SK-N-SH (cell line): Measurements from ENCODE around the gene FCGBP. TPM values are rescaled to one million over a fixed set of nuclear protein-coding genes. Genes with fewer than 3 reads are reported as not detected.

Experiments used
- CTCF ChIA-PET: fragments of 300-600, 350-600 bp; formaldehyde crosslinking; extraction: SDS; loops from one replicate; lab custom pipeline; 2021; lab: Yijun Ruan, JAX
- POLR2A ChIA-PET: fragments of 350-600 bp; sonication (Branson Sonifier 250); formaldehyde crosslinking; extraction: SDS; loops from one replicate; lab custom pipeline; 2020; ENCODE audit warnings: antibody characterized with exemption, inconsistent platforms; lab: Yijun Ruan, JAX
- DNase-seq: peaks from one replicate; pipeline ENCODE4 v3.0.0; 2012
- H2AFZ ChIP-seq: fragments of 200-600 bp; sonication (generic); 2 replicates; pipeline ENCODE4 v1.8.1; 2016; ENCODE audit warnings: antibody characterized with exemption, mild to moderate bottlenecking, low read depth
- H3F3A ChIP-seq: fragments of 200-600 bp; sonication (generic); replicated peaks from 2 replicates; pipeline ENCODE3; 2016; ENCODE audit warnings: antibody characterized with exemption, mild to moderate bottlenecking; ENCODE audit not compliant: insufficient read depth
- H3K27ac ChIP-seq, 2 experiments: fragments of 200-500 bp in 1 of 2; fragments of 200-600 bp in 1 of 2; sonication (Bioruptor generic) in 1 of 2; sonication (generic), shearing (Covaris generic) in 1 of 2; 2 replicates each; pipeline versions ENCODE4 v1.5.1 to v1.6.1; 2014 to 2016; ENCODE audit warnings: low read depth in 2 of 2, inconsistent platforms in 1 of 2, low read length in 1 of 2, mild to moderate bottlenecking in 1 of 2, mixed read lengths in 1 of 2
- H3K27me3 ChIP-seq: fragments of 200-600 bp; sonication (generic), shearing (Covaris generic); 2 replicates; pipeline ENCODE4 v1.6.1; 2016; ENCODE audit warnings: mixed run types; ENCODE audit not compliant: insufficient read depth
- H3K36me3 ChIP-seq, 2 experiments: fragments of 200-500 bp in 1 of 2; fragments of 200-600 bp in 1 of 2; sonication (Bioruptor generic) in 1 of 2; sonication (generic) in 1 of 2; replicated peaks in 1 of 2; 2 replicates each; pipeline versions ENCODE3 to v1.5.1; 2014 to 2016; ENCODE audit warnings: low read length in 1 of 2, mild to moderate bottlenecking in 1 of 2; ENCODE audit not compliant: insufficient read depth in 2 of 2, control insufficient read depth in 1 of 2
- H3K4me1 ChIP-seq, 2 experiments: fragments of 200-500 bp in 1 of 2; fragments of 200-600 bp in 1 of 2; sonication (Bioruptor generic) in 1 of 2; sonication (generic), shearing (Covaris generic) in 1 of 2; 2 replicates each; pipeline versions ENCODE4 v1.5.1 to v1.6.1; 2014 to 2016; ENCODE audit warnings: low read depth in 1 of 2, low read length in 1 of 2, mixed run types in 1 of 2; ENCODE audit not compliant: insufficient read depth in 2 of 2, control insufficient read depth in 1 of 2
- H3K4me2 ChIP-seq: fragments of 200-600 bp; sonication (generic), shearing (Covaris generic); 2 replicates; pipeline ENCODE4 v1.6.1; 2017; ENCODE audit warnings: mixed run types
- H3K4me3 ChIP-seq, 2 experiments: fragments of 200-500 bp in 1 of 2; fragments of 200-600 bp in 1 of 2; sonication (Bioruptor generic) in 1 of 2; sonication (generic), shearing (Covaris generic) in 1 of 2; 2 replicates each; pipeline versions ENCODE4 v1.5.1 to v1.8.1; 2014 to 2016; ENCODE audit warnings: low read depth in 2 of 2, inconsistent platforms in 1 of 2, low read length in 1 of 2, mild to moderate bottlenecking in 1 of 2, mixed read lengths in 1 of 2, moderate library complexity in 1 of 2
- H3K79me2 ChIP-seq: fragments of 200-600 bp; sonication (generic); 2 replicates; pipeline ENCODE4 v1.8.1; 2017; ENCODE audit warnings: mild to moderate bottlenecking; ENCODE audit not compliant: insufficient read depth
- H3K9ac ChIP-seq: fragments of 200-600 bp; sonication (generic); 2 replicates; pipeline ENCODE4 v1.6.1; 2017; ENCODE audit warnings: mixed run types
- H3K9me2 ChIP-seq: fragments of 200-600 bp; sonication (generic); 2 replicates; pipeline ENCODE4 v1.6.1; 2017; ENCODE audit warnings: mixed run types
- H3K9me3 ChIP-seq: fragments of 200-600 bp; sonication (generic); 2 replicates; pipeline ENCODE4 v1.6.1; 2017; ENCODE audit warnings: mixed run types, mild to moderate bottlenecking, moderate library complexity
- H4K20me1 ChIP-seq: fragments of 200-600 bp; sonication (generic); 2 replicates; pipeline ENCODE4 v1.6.1; 2017; ENCODE audit warnings: mild to moderate bottlenecking, mixed run types; ENCODE audit not compliant: insufficient read depth
- EP300 ChIP-seq, 2 experiments: IDR thresholded peaks; 2 replicates each; pipeline versions ENCODE4 v1.4.0 to v1.6.1; 2012; ENCODE audit warnings: borderline replicate concordance in 1 of 2, low read depth in 1 of 2, low read length in 1 of 2
- EZH2phosphoT487 ChIP-seq: fragments of 200-600 bp; sonication (generic); IDR thresholded peaks from 2 replicates; pipeline ENCODE4 v1.6.1; 2017; ENCODE audit warnings: low read depth, mixed run types, mild to moderate bottlenecking, antibody characterized with exemption, moderate library complexity, borderline replicate concordance
- FOXJ3 ChIP-seq: sonication (generic); formaldehyde crosslinking; IDR thresholded peaks from 2 replicates; pipeline ENCODE4 v1.5.1; 2020; ENCODE audit warnings: mild to moderate bottlenecking, missing genetic modification reagents
- GATA2 ChIP-seq: sonication (generic); formaldehyde crosslinking; IDR thresholded peaks from 2 replicates; pipeline ENCODE4 v1.5.0; 2020; ENCODE audit warnings: mild to moderate bottlenecking, missing genetic modification reagents
- JUND ChIP-seq: IDR thresholded peaks from 2 replicates; pipeline ENCODE4 v1.4.0; 2012
- MAX ChIP-seq: IDR thresholded peaks from 2 replicates; pipeline ENCODE4 v1.4.0; 2012; ENCODE audit warnings: low read depth
- MEF2A ChIP-seq: IDR thresholded peaks from 2 replicates; pipeline ENCODE4 v1.4.0; 2012; ENCODE audit warnings: low read depth, borderline replicate concordance
- NFIC ChIP-seq: IDR thresholded peaks from 2 replicates; pipeline ENCODE4 v1.4.0; 2012; ENCODE audit warnings: borderline replicate concordance
- NRF1 ChIP-seq: IDR thresholded peaks from 2 replicates; pipeline ENCODE4 v1.6.1; 2012; ENCODE audit warnings: low read depth, mild to moderate bottlenecking, low read length
- RCOR1 ChIP-seq: fragments of 150-350 bp; IDR thresholded peaks from 2 replicates; pipeline ENCODE4 v1.6.1; 2017; ENCODE audit warnings: antibody characterized with exemption, low read length
- REST ChIP-seq: IDR thresholded peaks from 2 replicates; pipeline ENCODE4 v1.6.1; 2012; ENCODE audit warnings: mild to moderate bottlenecking, low read depth, low read length, moderate library complexity
- RFX5 ChIP-seq: IDR thresholded peaks from 2 replicates; pipeline ENCODE4 v1.6.1; 2012; ENCODE audit warnings: mild to moderate bottlenecking, improper control_type of control experiment, low read length
- RXRA ChIP-seq: IDR thresholded peaks from 2 replicates; pipeline ENCODE4 v1.4.0; 2012; ENCODE audit warnings: low read depth, mild to moderate bottlenecking, borderline replicate concordance
- SIN3A ChIP-seq: IDR thresholded peaks from 2 replicates; pipeline ENCODE4 v1.6.1; 2012; ENCODE audit warnings: low read depth, mild to moderate bottlenecking, low read length, moderate library complexity, borderline replicate concordance
- SMC3 ChIP-seq: IDR thresholded peaks from 2 replicates; pipeline ENCODE4 v1.6.1; 2012; ENCODE audit warnings: low read depth, low read length, improper control_type of control experiment
- TAF1 ChIP-seq: IDR thresholded peaks from 2 replicates; pipeline ENCODE4 v1.6.1; 2012; ENCODE audit warnings: low read depth, mild to moderate bottlenecking, low read length, moderate library complexity, borderline replicate concordance
- TEAD4 ChIP-seq: IDR thresholded peaks from 2 replicates; pipeline ENCODE4 v1.4.0; 2012; ENCODE audit warnings: mild to moderate bottlenecking, borderline replicate concordance; ENCODE audit not compliant: insufficient read depth
- whole genome bisulfite sequencing: methylation state at CpG from one replicate; pipeline ENCODE4 v1.1.6; 2017; ENCODE audit warnings: low lambda C conversion rate; 5-methylcytosine and 5-hydroxymethylcytosine counted together
- polyA plus RNA-seq, 3 experiments: library from polyadenylated mRNA; depleted of rRNA; stranded (reverse); fragments of >200 nt; gene quantifications; 2 replicates each; pipeline ENCODE4 v1.2.3, GENCODE V29; 2012
- TF ChIP-seq, protein P1 (sequence below): fragments of 150-350 bp; IDR thresholded peaks from 2 replicates; pipeline ENCODE4 v1.6.1; 2017; ENCODE audit warnings: antibody characterized with exemption, low read length, low read depth, borderline replicate concordance
- TF ChIP-seq, protein P2 (sequence below): IDR thresholded peaks from 2 replicates; pipeline ENCODE4; 2012
- TF ChIP-seq, protein P3 (sequence below): IDR thresholded peaks from 2 replicates; pipeline ENCODE4 v1.4.0; 2012; ENCODE audit warnings: low read depth, borderline replicate concordance
- TF ChIP-seq, protein P4 (sequence below): IDR thresholded peaks from 2 replicates; pipeline ENCODE4 v1.4.0; 2012; ENCODE audit warnings: low read depth, borderline replicate concordance

FCGBP gene
- polyA plus RNA-seq, 1 of the 3 experiments (the other 2 are of a cell fraction), result 0.07 TPM

DNA sequence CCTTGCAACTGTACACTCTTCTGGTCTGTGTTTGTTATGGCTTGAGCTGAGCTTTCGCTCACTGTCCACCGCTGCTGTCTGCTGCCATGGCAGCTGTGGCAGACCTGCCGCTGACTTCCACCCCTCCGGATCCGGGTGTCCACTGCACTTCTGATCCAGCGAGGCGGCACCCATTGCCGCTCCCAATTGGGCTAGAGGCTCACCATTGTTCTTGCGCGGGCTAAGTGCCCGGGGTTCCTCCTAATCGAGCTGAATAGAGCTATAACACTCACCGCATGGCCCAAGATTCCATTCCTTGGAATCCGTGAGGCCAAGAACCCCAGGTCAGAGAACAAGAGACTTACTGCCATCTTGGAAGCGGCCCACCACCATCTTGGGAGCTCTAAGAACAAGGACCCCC lies 34.4 kb upstream of the FCGBP start (continued):
- TF ChIP-seq, protein P1, sequence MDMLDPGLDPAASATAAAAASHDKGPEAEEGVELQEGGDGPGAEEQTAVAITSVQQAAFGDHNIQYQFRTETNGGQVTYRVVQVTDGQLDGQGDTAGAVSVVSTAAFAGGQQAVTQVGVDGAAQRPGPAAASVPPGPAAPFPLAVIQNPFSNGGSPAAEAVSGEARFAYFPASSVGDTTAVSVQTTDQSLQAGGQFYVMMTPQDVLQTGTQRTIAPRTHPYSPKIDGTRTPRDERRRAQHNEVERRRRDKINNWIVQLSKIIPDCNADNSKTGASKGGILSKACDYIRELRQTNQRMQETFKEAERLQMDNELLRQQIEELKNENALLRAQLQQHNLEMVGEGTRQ, result no peak
- TF ChIP-seq SIN3A, result no peak
- no peak for TF ChIP-seq GATA2 (CRISPR knock-in tag)
- no peak for TF ChIP-seq RXRA
- no peak for TF ChIP-seq MEF2A
- no peak for TF ChIP-seq NFIC
- no peak for TF ChIP-seq MAX
- TF ChIP-seq NRF1, result no peak
- TF ChIP-seq FOXJ3 (CRISPR knock-in tag), result no peak
- TF ChIP-seq TEAD4, result no peak
- TF ChIP-seq TAF1, result no peak
- TF ChIP-seq, protein P2, sequence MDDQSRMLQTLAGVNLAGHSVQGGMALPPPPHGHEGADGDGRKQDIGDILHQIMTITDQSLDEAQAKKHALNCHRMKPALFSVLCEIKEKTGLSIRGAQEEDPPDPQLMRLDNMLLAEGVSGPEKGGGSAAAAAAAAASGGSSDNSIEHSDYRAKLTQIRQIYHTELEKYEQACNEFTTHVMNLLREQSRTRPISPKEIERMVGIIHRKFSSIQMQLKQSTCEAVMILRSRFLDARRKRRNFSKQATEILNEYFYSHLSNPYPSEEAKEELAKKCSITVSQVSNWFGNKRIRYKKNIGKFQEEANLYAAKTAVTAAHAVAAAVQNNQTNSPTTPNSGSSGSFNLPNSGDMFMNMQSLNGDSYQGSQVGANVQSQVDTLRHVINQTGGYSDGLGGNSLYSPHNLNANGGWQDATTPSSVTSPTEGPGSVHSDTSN, result no peak

DNA sequence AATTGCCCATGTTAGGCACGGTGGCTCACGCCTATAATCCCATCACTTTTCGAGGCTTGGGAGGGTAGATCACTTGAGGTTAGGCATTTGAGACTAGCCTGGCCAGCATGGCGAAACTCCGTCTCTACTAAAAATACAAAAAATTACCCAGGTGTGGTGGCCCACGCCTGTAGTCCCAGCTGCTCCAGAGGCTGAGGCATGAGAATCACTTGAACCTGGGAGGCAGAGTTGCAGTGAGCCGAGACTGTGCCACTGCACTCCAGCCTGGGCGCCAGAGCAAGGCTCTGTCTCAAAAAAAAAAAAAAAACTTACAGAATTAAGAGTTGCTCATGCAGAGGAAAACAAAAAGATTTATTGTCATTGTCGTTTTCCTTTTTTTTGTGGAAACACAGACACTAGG lies 33.1 kb upstream of the FCGBP start:
- Histone ChIP-seq H3K27me3 (no peaks in the 10 kb centered on the region), H3K9ac (no peak overlapping the region), H2AFZ (no peak overlapping the region), H3K79me2 (peaks cover 16% of the 10 kb centered on the region), H3K9me2 (no peaks in the 10 kb centered on the region), H3F3A (peaks cover 3% of the 10 kb centered on the region), H4K20me1 (no peaks in the 10 kb centered on the region), H3K4me1 (peaks cover 8 to 12% of the 10 kb centered on the region in 2 experiments; a peak in 2 of 4 replicates), H3K27ac (no peak overlapping the region), H3K9me3 (no peaks in the 10 kb centered on the region), H3K36me3 (peaks cover 4% of the 10 kb centered on the region in 2 experiments), H3K4me3 (no peak overlapping the region), H3K4me2 (no peak overlapping the region)
- WGBS, result 91% methylated on average over 9 of the region's 9 CpGs
- POLR2A ChIA-PET, result no interaction called here
- CTCF ChIA-PET, result no interaction called here
- no peak for DNase-seq
- TF ChIP-seq TEAD4 (no peak), NFIC (no peak), RCOR1 (no peak), RFX5 (no peak), SMC3 (no peak), REST (no peak), EP300 (IDR thresholded peaks at IDR 0.05; ENCODE audit: borderline replicate concordance in 1 of 2, low read depth in 1 of 2, low read length in 1 of 2) (no peak), JUND (no peak), GATA2 (CRISPR knock-in tag) (no peak), MAX (no peak), EZH2phosphoT487 (no peak)
- TF ChIP-seq, protein P3, sequence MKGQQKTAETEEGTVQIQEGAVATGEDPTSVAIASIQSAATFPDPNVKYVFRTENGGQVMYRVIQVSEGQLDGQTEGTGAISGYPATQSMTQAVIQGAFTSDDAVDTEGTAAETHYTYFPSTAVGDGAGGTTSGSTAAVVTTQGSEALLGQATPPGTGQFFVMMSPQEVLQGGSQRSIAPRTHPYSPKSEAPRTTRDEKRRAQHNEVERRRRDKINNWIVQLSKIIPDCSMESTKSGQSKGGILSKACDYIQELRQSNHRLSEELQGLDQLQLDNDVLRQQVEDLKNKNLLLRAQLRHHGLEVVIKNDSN, result no peak
- TF ChIP-seq, protein P2, result no peak
- TF ChIP-seq, protein P4, sequence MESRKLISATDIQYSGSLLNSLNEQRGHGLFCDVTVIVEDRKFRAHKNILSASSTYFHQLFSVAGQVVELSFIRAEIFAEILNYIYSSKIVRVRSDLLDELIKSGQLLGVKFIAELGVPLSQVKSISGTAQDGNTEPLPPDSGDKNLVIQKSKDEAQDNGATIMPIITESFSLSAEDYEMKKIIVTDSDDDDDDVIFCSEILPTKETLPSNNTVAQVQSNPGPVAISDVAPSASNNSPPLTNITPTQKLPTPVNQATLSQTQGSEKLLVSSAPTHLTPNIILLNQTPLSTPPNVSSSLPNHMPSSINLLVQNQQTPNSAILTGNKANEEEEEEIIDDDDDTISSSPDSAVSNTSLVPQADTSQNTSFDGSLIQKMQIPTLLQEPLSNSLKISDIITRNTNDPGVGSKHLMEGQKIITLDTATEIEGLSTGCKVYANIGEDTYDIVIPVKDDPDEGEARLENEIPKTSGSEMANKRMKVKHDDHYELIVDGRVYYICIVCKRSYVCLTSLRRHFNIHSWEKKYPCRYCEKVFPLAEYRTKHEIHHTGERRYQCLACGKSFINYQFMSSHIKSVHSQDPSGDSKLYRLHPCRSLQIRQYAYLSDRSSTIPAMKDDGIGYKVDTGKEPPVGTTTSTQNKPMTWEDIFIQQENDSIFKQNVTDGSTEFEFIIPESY, result no peak
